GM21367 (cell line): ENCODE data around the gene NINJ2.

ENCODE experiments used
- ATAC-seq: cut with Tn5 transposase; IDR thresholded peaks from one replicate; pipeline ENCODE4 v1.9.1; 2021; ENCODE audit not compliant: unreplicated experiment

NINJ2 gene

GRCh38 chr12:553216-554000 lies 109.8 kb downstream of the NINJ2 start:
- ATAC-seq: no peak

- no peak for ATAC-seq
Observed at GRCh38 chr12:552466-552865, 110.8 kb downstream of the NINJ2 start.

- ATAC-seq: no peak
Observed at GRCh38 chr12:550473-551260, 112.6 kb downstream of the NINJ2 start.

GRCh38 chr12:549476-550082 lies 113.7 kb downstream of the NINJ2 start:
- ATAC-seq: no peak

GRCh38 chr12:547883-548470 lies 115.3 kb downstream of the NINJ2 start:
- ATAC-seq: no peak

GRCh38 chr12:546920-547845 lies 116.1 kb downstream of the NINJ2 start:
- ATAC-seq: no peak

- ATAC-seq: no peak
Observed at GRCh38 chr12:546265-546919, 116.9 kb downstream of the NINJ2 start.

GRCh38 chr12:545835-546234 lies 117.4 kb downstream of the NINJ2 start:
- no peak for ATAC-seq

- no peak for ATAC-seq
Observed at GRCh38 chr12:544941-545635, 118.2 kb downstream of the NINJ2 start.

- no peak for ATAC-seq
Observed at GRCh38 chr12:544142-544541, 119.1 kb downstream of the NINJ2 start.

GRCh38 chr12:543114-543451 lies 120.2 kb downstream of the NINJ2 start:
- ATAC-seq: no peak

GRCh38 chr12:542395-543113 lies 120.7 kb downstream of the NINJ2 start:
- no peak for ATAC-seq

- ATAC-seq: no peak
Observed at GRCh38 chr12:541676-542324, 121.4 kb downstream of the NINJ2 start.

- no peak for ATAC-seq
Observed at GRCh38 chr12:539540-540310, 123.5 kb downstream of the NINJ2 start.

- ATAC-seq: no peak
Observed at GRCh38 chr12:538731-539539, 124.3 kb downstream of the NINJ2 start.

GRCh38 chr12:537772-538171 lies 125.5 kb downstream of the NINJ2 start:
- ATAC-seq: no peak

GRCh38 chr12:536751-537245 lies 126.4 kb downstream of the NINJ2 start:
- ATAC-seq: no peak
